H9 (cell line): ENCODE results near the gene DENND11. TPM values are rescaled to one million over a fixed set of nuclear protein-coding genes. Genes with fewer than 3 reads are reported as not detected.

Source experiments
- DNase-seq: peaks from one replicate; pipeline ENCODE4 v3.0.0-alpha.2; 2017
- H2AFZ ChIP-seq: one replicate; pipeline ENCODE4 v1.6.1; 2013; ENCODE audit warnings: mild to moderate bottlenecking, low read length, control low read depth, moderate library complexity
- H2AK5ac ChIP-seq: 2 replicates; pipeline ENCODE4 v1.6.1; 2013; ENCODE audit warnings: low read length, control low read depth, mixed read lengths; ENCODE audit not compliant: insufficient read length
- H2BK120ac ChIP-seq: one replicate; pipeline ENCODE4 v1.6.1; 2013; ENCODE audit warnings: low read depth, mild to moderate bottlenecking, low read length, control low read depth, inconsistent platforms; ENCODE audit not compliant: poor library complexity, severe bottlenecking
- H2BK12ac ChIP-seq: 2 replicates; pipeline ENCODE4 v1.6.1; 2013; ENCODE audit warnings: low read length, control low read depth, mixed read lengths, low read depth; ENCODE audit not compliant: insufficient read length
- H2BK15ac ChIP-seq: 2 replicates; pipeline ENCODE4 v1.6.1; 2013; ENCODE audit warnings: low read depth, low read length, control low read depth
- H2BK20ac ChIP-seq: one replicate; pipeline ENCODE4 v1.6.1; 2013; ENCODE audit warnings: low read depth, mild to moderate bottlenecking, low read length, control low read depth, inconsistent platforms; ENCODE audit not compliant: poor library complexity, severe bottlenecking
- H2BK5ac ChIP-seq: 2 replicates; pipeline ENCODE4 v1.6.1; 2013; ENCODE audit warnings: low read length, control low read depth, mixed read lengths; ENCODE audit not compliant: insufficient read length
- H3K14ac ChIP-seq: 2 replicates; pipeline ENCODE4 v1.6.1; 2013; ENCODE audit warnings: low read length, control low read depth; ENCODE audit not compliant: insufficient read depth
- H3K18ac ChIP-seq: 2 replicates; pipeline ENCODE4 v1.6.1; 2013; ENCODE audit warnings: low read depth, mild to moderate bottlenecking, mixed read lengths, low read length, control low read depth; ENCODE audit not compliant: insufficient read length
- H3K23ac ChIP-seq: 2 replicates; pipeline ENCODE4 v1.6.1; 2013; ENCODE audit warnings: low read length, control low read depth, mixed read lengths, low read depth; ENCODE audit not compliant: insufficient read length
- H3K23me2 ChIP-seq: 2 replicates; pipeline ENCODE4 v1.6.1; 2013; ENCODE audit warnings: low read depth, mild to moderate bottlenecking, mixed read lengths, low read length, control low read depth; ENCODE audit not compliant: insufficient read length, poor library complexity, severe bottlenecking
- H3K27ac ChIP-seq: 2 replicates; pipeline ENCODE4 v1.5.1; 2013; ENCODE audit warnings: low read length, control low read depth, mixed read lengths, low read depth; ENCODE audit not compliant: insufficient read length
- H3K27me3 ChIP-seq: 2 replicates; pipeline ENCODE4 v1.6.1; 2013; ENCODE audit warnings: low read length, control low read depth, inconsistent platforms; ENCODE audit not compliant: insufficient read depth
- H3K4ac ChIP-seq: 2 replicates; pipeline ENCODE4 v1.6.1; 2013; ENCODE audit warnings: low read depth, mild to moderate bottlenecking, control low read depth, inconsistent platforms, low read length, moderate library complexity
- H3K4me1 ChIP-seq: 2 replicates; pipeline ENCODE4 v1.6.1; 2013; ENCODE audit warnings: low read length, control low read depth, inconsistent platforms; ENCODE audit not compliant: insufficient read depth
- H3K4me2 ChIP-seq: 2 replicates; pipeline ENCODE4 v1.6.1; 2013; ENCODE audit warnings: low read length, control low read depth, mixed read lengths; ENCODE audit not compliant: insufficient read length, insufficient read depth
- H3K56ac ChIP-seq: 2 replicates; pipeline ENCODE4 v1.6.1; 2013; ENCODE audit warnings: low read depth, mild to moderate bottlenecking, mixed read lengths, low read length, control low read depth; ENCODE audit not compliant: insufficient read length
- H3K79me1 ChIP-seq: 2 replicates; pipeline ENCODE4 v1.6.1; 2013; ENCODE audit warnings: low read depth, mild to moderate bottlenecking, moderate library complexity, low read length, control low read depth, inconsistent platforms; ENCODE audit not compliant: insufficient read depth, poor library complexity, severe bottlenecking
- H3K79me2 ChIP-seq: 2 replicates; pipeline ENCODE4 v1.6.1; 2013; ENCODE audit warnings: low read length, control low read depth, inconsistent platforms; ENCODE audit not compliant: insufficient read depth
- H3K9ac ChIP-seq: 2 replicates; pipeline ENCODE4 v1.6.1; 2013; ENCODE audit warnings: low read length, control low read depth, mixed read lengths; ENCODE audit not compliant: insufficient read length; ENCODE audit errors: extremely low read depth
- H3K9me3 ChIP-seq: one replicate; pipeline ENCODE4 v1.6.1; 2013; ENCODE audit warnings: low read depth, low read length, inconsistent platforms; ENCODE audit not compliant: control insufficient read depth
- H3T11ph ChIP-seq: one replicate; pipeline ENCODE4 v1.6.1; 2013; ENCODE audit warnings: mild to moderate bottlenecking, low read length, control low read depth, inconsistent platforms
- H4K20me1 ChIP-seq: one replicate; pipeline ENCODE4 v1.6.1; 2013; ENCODE audit not compliant: control insufficient read depth, insufficient read length, insufficient read depth
- H4K5ac ChIP-seq: 2 replicates; pipeline ENCODE4 v1.6.1; 2013; ENCODE audit warnings: low read depth, mild to moderate bottlenecking, mixed read lengths, low read length, control low read depth; ENCODE audit not compliant: insufficient read length
- H4K8ac ChIP-seq: replicated peaks from 2 replicates; pipeline ENCODE4 v1.6.1; 2013; ENCODE audit warnings: low read length, control low read depth, mixed read lengths, low read depth; ENCODE audit not compliant: insufficient read length
- H4K91ac ChIP-seq: 2 replicates; pipeline ENCODE4 v1.6.1; 2013; ENCODE audit warnings: low read depth, mild to moderate bottlenecking, moderate library complexity, mixed read lengths, low read length, control low read depth; ENCODE audit not compliant: insufficient read length
- H3K27ac Mint-ChIP-seq, 3 experiments: 2 replicates in 2 of 3; 3 replicates in 1 of 3; pipeline ENCODE4 v1.8.0; 2020 to 2021; ENCODE audit warnings: mixed read lengths in 3 of 3, mild to moderate bottlenecking in 1 of 3, moderate library complexity in 1 of 3
- H3K27me3 Mint-ChIP-seq: 2 replicates; pipeline ENCODE4 v1.8.0; 2021; ENCODE audit warnings: low read depth, mild to moderate bottlenecking, moderate library complexity, mixed read lengths
- H3K36me3 Mint-ChIP-seq, 3 experiments: 2 replicates in 2 of 3; 3 replicates in 1 of 3; pipeline ENCODE4 v1.8.0; 2020 to 2021; ENCODE audit warnings: low read depth in 3 of 3, mixed read lengths in 3 of 3; ENCODE audit not compliant: insufficient read depth in 1 of 3
- H3K4me1 Mint-ChIP-seq, 2 experiments: 2 replicates each; pipeline ENCODE4 v1.8.0; 2020; ENCODE audit warnings: mixed read lengths in 2 of 2
- H3K4me3 Mint-ChIP-seq, 2 experiments: 2 replicates in 1 of 2; 3 replicates in 1 of 2; pipeline ENCODE4 v1.8.0; 2020 to 2021; ENCODE audit warnings: mild to moderate bottlenecking in 2 of 2, mixed read lengths in 2 of 2, moderate library complexity in 1 of 2
- H3K9me3 Mint-ChIP-seq, 2 experiments: 2 replicates in 1 of 2; 3 replicates in 1 of 2; pipeline ENCODE4 v1.8.0; 2020; ENCODE audit warnings: mild to moderate bottlenecking in 2 of 2, mixed read lengths in 2 of 2, moderate library complexity in 1 of 2
- CTCF ChIP-seq: fragments of 200-600 bp; sonication (generic); conservative IDR thresholded peaks from 3 replicates; pipeline ENCODE4 v1.8.0; 2021; ENCODE audit warnings: antibody characterized with exemption, mild to moderate bottlenecking
- WGBS: extraction: QIAGEN DNeasy Blood & Tissue Kit; methylation state at CpG from one replicate; pipeline ENCODE4 v1.1.7; 2013; ENCODE audit warnings: missing lambda C conversion rate, low lambda C conversion rate, mixed read lengths; ENCODE audit not compliant: insufficient read length; ENCODE audit errors: extremely low coverage; 5-methylcytosine and 5-hydroxymethylcytosine counted together
- total RNA-seq: library from RNA; stranded (reverse); gene quantifications from 2 replicates; pipeline ENCODE4 v1.2.1, GENCODE V29; 2021

DENND11 gene
- total RNA-seq, 1 experiment from 2014 or later: 21.9 TPM

GRCh38 chr7:141697211-141697871, 4.6 kb downstream of the DENND11 start:
- Mint-ChIP-seq H3K9me3 (no peaks in the 10 kb centered on the region), H3K36me3 (0 out of 7 replicates have a peak, but pooled peaks cover 0 to 3% (median 0%) of the 10 kb centered on the region in 3 experiments), H3K4me1 (peaks cover 54 to 59% of the 10 kb centered on the region in 2 experiments), H3K27ac (peak overlapping the region in 2 of 3 experiments; percentile 22 to 28; a peak in 2 of 7 replicates), H3K27me3 (peaks cover 2% of the 10 kb centered on the region), H3K4me3 (no peak overlapping the region; a peak in 1 of 5 replicates)
- no peak for TF ChIP-seq CTCF
- H3K23ac ChIP-seq: no peak overlapping the region
- H3K14ac ChIP-seq: no peak overlapping the region
- H3K9ac ChIP-seq: no peak overlapping the region
- H4K5ac ChIP-seq: no peak overlapping the region
- no peak overlapping the region for H2AK5ac ChIP-seq
- H3K18ac ChIP-seq: no peak overlapping the region
- H3K4me1 ChIP-seq: peaks cover 4% of the 10 kb centered on the region
- no peak overlapping the region for H2BK20ac ChIP-seq
- no peaks in the 10 kb centered on the region for H4K20me1 ChIP-seq
- no peak overlapping the region for H3K27ac ChIP-seq
- no peak overlapping the region for H3K56ac ChIP-seq
- H3K79me1 ChIP-seq: peaks cover 3% of the 10 kb centered on the region
- no peak overlapping the region for H2BK12ac ChIP-seq
- H3K79me2 ChIP-seq: no peaks in the 10 kb centered on the region
- H2AFZ ChIP-seq: no peak overlapping the region
- H3K27me3 ChIP-seq: no peaks in the 10 kb centered on the region
- no peak overlapping the region for H3K4ac ChIP-seq
- H2BK5ac ChIP-seq: no peak overlapping the region
- no peak overlapping the region for H4K8ac ChIP-seq
- H3K23me2 ChIP-seq: peaks cover 5% of the 10 kb centered on the region
- no peak for DNase-seq
- H2BK15ac ChIP-seq: no peak overlapping the region
- no peak overlapping the region for H3T11ph ChIP-seq
- H3K9me3 ChIP-seq: no peaks in the 10 kb centered on the region
- no CpG with 5 or more reads among the region's 10 CpGs for WGBS
- H2BK120ac ChIP-seq: no peak overlapping the region
- no peak overlapping the region for H4K91ac ChIP-seq
- no peak overlapping the region for H3K4me2 ChIP-seq
